ENCODE data around the gene TNFRSF25. TPM values are rescaled to one million over a fixed set of nuclear protein-coding genes. Genes with fewer than 3 reads are reported as not detected.

TNFRSF25 gene
- total RNA-seq, 1 donor from 2014 or later, result 20.5 TPM

- DNase-seq (ENCODE audit: low read depth) (no peak), FAIRE-seq (no peak)
- Histone ChIP-seq H3K36me3 (ENCODE audit: control insufficient read depth, insufficient read depth, low read length) (no peaks in the 10 kb centered on the region), H3K4me3 (ENCODE audit: low read depth, low read length) (no peak overlapping the region), H3K27me3 (ENCODE audit: control insufficient read depth, insufficient read depth, low read length) (no peaks in the 10 kb centered on the region)
- TF ChIP-seq CTCF (IDR thresholded peaks at IDR 0.05; ENCODE audit: insufficient read depth, low read length, severe bottlenecking), result no peak
Observed at GRCh38 chr1:6426972-6427350, 39.0 kb downstream of the TNFRSF25 start.

- no peak for DNase-seq (ENCODE audit: low read depth)
- TF ChIP-seq CTCF (IDR thresholded peaks at IDR 0.05; ENCODE audit: insufficient read depth, low read length, severe bottlenecking), result no peak
- H3K27me3 ChIP-seq (ENCODE audit: control insufficient read depth, insufficient read depth, low read length), result no peaks in the 10 kb centered on the region
Observed at GRCh38 chr1:6426277-6426971, 39.5 kb downstream of the TNFRSF25 start.

GRCh38 chr1:6425658-6426057 lies 40.3 kb downstream of the TNFRSF25 start:
- Histone ChIP-seq H3K4me3 (ENCODE audit: low read depth, low read length) (peak overlapping the region; percentile 38), H3K36me3 (ENCODE audit: control insufficient read depth, insufficient read depth, low read length) (no peaks in the 10 kb centered on the region), H3K27me3 (ENCODE audit: control insufficient read depth, insufficient read depth, low read length) (no peaks in the 10 kb centered on the region)
- FAIRE-seq (no peak), DNase-seq (ENCODE audit: low read depth) (no peak)
- no peak for TF ChIP-seq CTCF (IDR thresholded peaks at IDR 0.05; ENCODE audit: insufficient read depth, low read length, severe bottlenecking)

More at GRCh38 chr1:6426277-6426971, 39.5 kb downstream of the TNFRSF25 start:
- H3K4me3 ChIP-seq (ENCODE audit: low read depth, low read length), result no peak overlapping the region
- FAIRE-seq, result no peak
- H3K36me3 ChIP-seq (ENCODE audit: control insufficient read depth, insufficient read depth, low read length), result no peaks in the 10 kb centered on the region

- FAIRE-seq (no peak), DNase-seq (ENCODE audit: low read depth) (no peak)
- no peaks in the 10 kb centered on the region for H3K36me3 ChIP-seq (ENCODE audit: control insufficient read depth, insufficient read depth, low read length)
- no peak for TF ChIP-seq CTCF (IDR thresholded peaks at IDR 0.05; ENCODE audit: insufficient read depth, low read length, severe bottlenecking)
- H3K27me3 ChIP-seq (ENCODE audit: control insufficient read depth, insufficient read depth, low read length), result no peaks in the 10 kb centered on the region
- peak within 1 kb of the TSS; percentile 38 for H3K4me3 ChIP-seq (ENCODE audit: low read depth, low read length)
Observed at GRCh38 chr1:6424619-6425593, 41.1 kb downstream of the TNFRSF25 start, which contains the start of gene ESPN. Gene ESPN (plus strand): TSS chr1:6424776. CDS start chr1:6424956, 180 bp downstream.

- Histone ChIP-seq H3K36me3 (ENCODE audit: control insufficient read depth, insufficient read depth, low read length) (no peaks in the 10 kb centered on the region), H3K27me3 (ENCODE audit: control insufficient read depth, insufficient read depth, low read length) (no peaks in the 10 kb centered on the region), H3K4me3 (ENCODE audit: low read depth, low read length) (peak overlapping the region; percentile 19)
- TF ChIP-seq CTCF (IDR thresholded peaks at IDR 0.05; ENCODE audit: insufficient read depth, low read length, severe bottlenecking), result no peak
- DNase-seq (ENCODE audit: low read depth), result no peak
- FAIRE-seq, result no peak
Observed at GRCh38 chr1:6424000-6424565, 41.9 kb downstream of the TNFRSF25 start.
